H9 (cell line): Measurements from ENCODE around the gene MAGI1. TPM values are rescaled to one million over a fixed set of nuclear protein-coding genes. Genes with fewer than 3 reads are reported as not detected.

Experiments used
- DNase-seq: peaks from one replicate; pipeline ENCODE4 v3.0.0-alpha.2; 2017
- H2AFZ ChIP-seq: one replicate; pipeline ENCODE4 v1.6.1; 2013; ENCODE audit warnings: mild to moderate bottlenecking, low read length, control low read depth, moderate library complexity
- H2AK5ac ChIP-seq: 2 replicates; pipeline ENCODE4 v1.6.1; 2013; ENCODE audit warnings: low read length, control low read depth, mixed read lengths; ENCODE audit not compliant: insufficient read length
- H2BK120ac ChIP-seq: one replicate; pipeline ENCODE4 v1.6.1; 2013; ENCODE audit warnings: low read depth, mild to moderate bottlenecking, low read length, control low read depth, inconsistent platforms; ENCODE audit not compliant: poor library complexity, severe bottlenecking
- H2BK12ac ChIP-seq: 2 replicates; pipeline ENCODE4 v1.6.1; 2013; ENCODE audit warnings: low read length, control low read depth, mixed read lengths, low read depth; ENCODE audit not compliant: insufficient read length
- H2BK15ac ChIP-seq: 2 replicates; pipeline ENCODE4 v1.6.1; 2013; ENCODE audit warnings: low read depth, low read length, control low read depth
- H2BK20ac ChIP-seq: one replicate; pipeline ENCODE4 v1.6.1; 2013; ENCODE audit warnings: low read depth, mild to moderate bottlenecking, low read length, control low read depth, inconsistent platforms; ENCODE audit not compliant: poor library complexity, severe bottlenecking
- H2BK5ac ChIP-seq: 2 replicates; pipeline ENCODE4 v1.6.1; 2013; ENCODE audit warnings: low read length, control low read depth, mixed read lengths; ENCODE audit not compliant: insufficient read length
- H3K14ac ChIP-seq: 2 replicates; pipeline ENCODE4 v1.6.1; 2013; ENCODE audit warnings: low read length, control low read depth; ENCODE audit not compliant: insufficient read depth
- H3K18ac ChIP-seq: 2 replicates; pipeline ENCODE4 v1.6.1; 2013; ENCODE audit warnings: low read depth, mild to moderate bottlenecking, mixed read lengths, low read length, control low read depth; ENCODE audit not compliant: insufficient read length
- H3K23ac ChIP-seq: 2 replicates; pipeline ENCODE4 v1.6.1; 2013; ENCODE audit warnings: low read length, control low read depth, mixed read lengths, low read depth; ENCODE audit not compliant: insufficient read length
- H3K23me2 ChIP-seq: 2 replicates; pipeline ENCODE4 v1.6.1; 2013; ENCODE audit warnings: low read depth, mild to moderate bottlenecking, mixed read lengths, low read length, control low read depth; ENCODE audit not compliant: insufficient read length, poor library complexity, severe bottlenecking
- H3K27ac ChIP-seq: 2 replicates; pipeline ENCODE4 v1.5.1; 2013; ENCODE audit warnings: low read length, control low read depth, mixed read lengths, low read depth; ENCODE audit not compliant: insufficient read length
- H3K27me3 ChIP-seq: 2 replicates; pipeline ENCODE4 v1.6.1; 2013; ENCODE audit warnings: low read length, control low read depth, inconsistent platforms; ENCODE audit not compliant: insufficient read depth
- H3K4ac ChIP-seq: 2 replicates; pipeline ENCODE4 v1.6.1; 2013; ENCODE audit warnings: low read depth, mild to moderate bottlenecking, control low read depth, inconsistent platforms, low read length, moderate library complexity
- H3K4me1 ChIP-seq: 2 replicates; pipeline ENCODE4 v1.6.1; 2013; ENCODE audit warnings: low read length, control low read depth, inconsistent platforms; ENCODE audit not compliant: insufficient read depth
- H3K4me2 ChIP-seq: 2 replicates; pipeline ENCODE4 v1.6.1; 2013; ENCODE audit warnings: low read length, control low read depth, mixed read lengths; ENCODE audit not compliant: insufficient read length, insufficient read depth
- H3K56ac ChIP-seq: 2 replicates; pipeline ENCODE4 v1.6.1; 2013; ENCODE audit warnings: low read depth, mild to moderate bottlenecking, mixed read lengths, low read length, control low read depth; ENCODE audit not compliant: insufficient read length
- H3K79me1 ChIP-seq: 2 replicates; pipeline ENCODE4 v1.6.1; 2013; ENCODE audit warnings: low read depth, mild to moderate bottlenecking, moderate library complexity, low read length, control low read depth, inconsistent platforms; ENCODE audit not compliant: insufficient read depth, poor library complexity, severe bottlenecking
- H3K79me2 ChIP-seq: 2 replicates; pipeline ENCODE4 v1.6.1; 2013; ENCODE audit warnings: low read length, control low read depth, inconsistent platforms; ENCODE audit not compliant: insufficient read depth
- H3K9ac ChIP-seq: 2 replicates; pipeline ENCODE4 v1.6.1; 2013; ENCODE audit warnings: low read length, control low read depth, mixed read lengths; ENCODE audit not compliant: insufficient read length; ENCODE audit errors: extremely low read depth
- H3K9me3 ChIP-seq: one replicate; pipeline ENCODE4 v1.6.1; 2013; ENCODE audit warnings: low read depth, low read length, inconsistent platforms; ENCODE audit not compliant: control insufficient read depth
- H3T11ph ChIP-seq: one replicate; pipeline ENCODE4 v1.6.1; 2013; ENCODE audit warnings: mild to moderate bottlenecking, low read length, control low read depth, inconsistent platforms
- H4K20me1 ChIP-seq: one replicate; pipeline ENCODE4 v1.6.1; 2013; ENCODE audit not compliant: control insufficient read depth, insufficient read length, insufficient read depth
- H4K5ac ChIP-seq: 2 replicates; pipeline ENCODE4 v1.6.1; 2013; ENCODE audit warnings: low read depth, mild to moderate bottlenecking, mixed read lengths, low read length, control low read depth; ENCODE audit not compliant: insufficient read length
- H4K8ac ChIP-seq: replicated peaks from 2 replicates; pipeline ENCODE4 v1.6.1; 2013; ENCODE audit warnings: low read length, control low read depth, mixed read lengths, low read depth; ENCODE audit not compliant: insufficient read length
- H4K91ac ChIP-seq: 2 replicates; pipeline ENCODE4 v1.6.1; 2013; ENCODE audit warnings: low read depth, mild to moderate bottlenecking, moderate library complexity, mixed read lengths, low read length, control low read depth; ENCODE audit not compliant: insufficient read length
- H3K27ac Mint-ChIP-seq, 3 experiments: 2 replicates in 2 of 3; 3 replicates in 1 of 3; pipeline ENCODE4 v1.8.0; 2020 to 2021; ENCODE audit warnings: mixed read lengths in 3 of 3, mild to moderate bottlenecking in 1 of 3, moderate library complexity in 1 of 3
- H3K27me3 Mint-ChIP-seq: 2 replicates; pipeline ENCODE4 v1.8.0; 2021; ENCODE audit warnings: low read depth, mild to moderate bottlenecking, moderate library complexity, mixed read lengths
- H3K36me3 Mint-ChIP-seq, 3 experiments: 2 replicates in 2 of 3; 3 replicates in 1 of 3; pipeline ENCODE4 v1.8.0; 2020 to 2021; ENCODE audit warnings: low read depth in 3 of 3, mixed read lengths in 3 of 3; ENCODE audit not compliant: insufficient read depth in 1 of 3
- H3K4me1 Mint-ChIP-seq, 2 experiments: 2 replicates each; pipeline ENCODE4 v1.8.0; 2020; ENCODE audit warnings: mixed read lengths in 2 of 2
- H3K4me3 Mint-ChIP-seq, 2 experiments: 2 replicates in 1 of 2; 3 replicates in 1 of 2; pipeline ENCODE4 v1.8.0; 2020 to 2021; ENCODE audit warnings: mild to moderate bottlenecking in 2 of 2, mixed read lengths in 2 of 2, moderate library complexity in 1 of 2
- H3K9me3 Mint-ChIP-seq, 2 experiments: 2 replicates in 1 of 2; 3 replicates in 1 of 2; pipeline ENCODE4 v1.8.0; 2020; ENCODE audit warnings: mild to moderate bottlenecking in 2 of 2, mixed read lengths in 2 of 2, moderate library complexity in 1 of 2
- WGBS: extraction: QIAGEN DNeasy Blood & Tissue Kit; methylation state at CpG from one replicate; pipeline ENCODE4 v1.1.7; 2013; ENCODE audit warnings: missing lambda C conversion rate, low lambda C conversion rate, mixed read lengths; ENCODE audit not compliant: insufficient read length; ENCODE audit errors: extremely low coverage; 5-methylcytosine and 5-hydroxymethylcytosine counted together
- total RNA-seq: library from RNA; stranded (reverse); gene quantifications from 2 replicates; pipeline ENCODE4 v1.2.1, GENCODE V29; 2021
- TF ChIP-seq, protein P1 (sequence below): fragments of 200-600 bp; sonication (generic); conservative IDR thresholded peaks from 3 replicates; pipeline ENCODE4 v1.8.0; 2021; ENCODE audit warnings: antibody characterized with exemption, mild to moderate bottlenecking

The MAGI1 gene
- total RNA-seq, 1 experiment from 2014 or later: 65.7 TPM

DNA sequence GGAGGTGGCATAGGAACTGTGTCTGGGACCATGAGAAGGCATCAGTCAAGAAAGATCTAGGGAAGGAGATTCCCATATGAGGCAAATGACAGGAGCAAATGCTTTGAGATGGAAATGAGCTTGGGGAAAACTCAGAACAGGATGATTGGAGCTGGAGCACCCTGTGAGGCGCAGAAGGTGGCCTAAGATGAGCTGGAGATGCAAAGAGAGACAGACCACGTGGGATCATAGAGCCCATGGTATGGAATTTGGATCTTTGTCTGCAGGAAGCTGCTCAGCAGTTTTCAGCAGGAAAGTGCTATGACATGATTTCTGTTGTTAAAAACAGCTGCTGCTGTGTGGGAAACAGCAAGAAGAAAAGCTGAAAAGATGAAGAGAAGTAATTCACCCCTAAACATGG lies 310.6 kb downstream of the MAGI1 start:
- H3K27ac ChIP-seq: no peak overlapping the region
- no peak overlapping the region for H3K14ac ChIP-seq
- H4K8ac ChIP-seq: no peak overlapping the region
- no peak overlapping the region for H2BK120ac ChIP-seq
- no peaks in the 10 kb centered on the region for H4K20me1 ChIP-seq
- H2BK20ac ChIP-seq: no peak overlapping the region
- no peak overlapping the region for H3K4ac ChIP-seq
- TF ChIP-seq, protein P1, sequence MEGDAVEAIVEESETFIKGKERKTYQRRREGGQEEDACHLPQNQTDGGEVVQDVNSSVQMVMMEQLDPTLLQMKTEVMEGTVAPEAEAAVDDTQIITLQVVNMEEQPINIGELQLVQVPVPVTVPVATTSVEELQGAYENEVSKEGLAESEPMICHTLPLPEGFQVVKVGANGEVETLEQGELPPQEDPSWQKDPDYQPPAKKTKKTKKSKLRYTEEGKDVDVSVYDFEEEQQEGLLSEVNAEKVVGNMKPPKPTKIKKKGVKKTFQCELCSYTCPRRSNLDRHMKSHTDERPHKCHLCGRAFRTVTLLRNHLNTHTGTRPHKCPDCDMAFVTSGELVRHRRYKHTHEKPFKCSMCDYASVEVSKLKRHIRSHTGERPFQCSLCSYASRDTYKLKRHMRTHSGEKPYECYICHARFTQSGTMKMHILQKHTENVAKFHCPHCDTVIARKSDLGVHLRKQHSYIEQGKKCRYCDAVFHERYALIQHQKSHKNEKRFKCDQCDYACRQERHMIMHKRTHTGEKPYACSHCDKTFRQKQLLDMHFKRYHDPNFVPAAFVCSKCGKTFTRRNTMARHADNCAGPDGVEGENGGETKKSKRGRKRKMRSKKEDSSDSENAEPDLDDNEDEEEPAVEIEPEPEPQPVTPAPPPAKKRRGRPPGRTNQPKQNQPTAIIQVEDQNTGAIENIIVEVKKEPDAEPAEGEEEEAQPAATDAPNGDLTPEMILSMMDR: no peak
- H2AK5ac ChIP-seq: no peak overlapping the region
- no CpG with 5 or more reads among the region's 2 CpGs for WGBS
- no peaks in the 10 kb centered on the region for H3K79me1 ChIP-seq
- no peaks in the 10 kb centered on the region for H3K9me3 ChIP-seq
- H4K5ac ChIP-seq: no peak overlapping the region
- Mint-ChIP-seq H3K27me3 (no peaks in the 10 kb centered on the region), H3K27ac (peak overlapping the region; percentile 7 to 19 (median 11); a peak in 4 of 7 replicates), H3K9me3 (peaks cover 2 to 3% of the 10 kb centered on the region in 2 experiments; a peak in 3 of 5 replicates), H3K4me3 (no peak overlapping the region), H3K36me3 (peaks cover 2 to 5% (median 3%) of the 10 kb centered on the region in 3 experiments; a peak in 6 of 7 replicates), H3K4me1 (peaks cover 54 to 64% of the 10 kb centered on the region in 2 experiments)
- DNase-seq: no peak
- H3K79me2 ChIP-seq: no peaks in the 10 kb centered on the region; the same call in 1 of the 2 replicates
- H3K18ac ChIP-seq: no peak overlapping the region
- no peaks in the 10 kb centered on the region for H3K27me3 ChIP-seq
- H3K4me1 ChIP-seq: peaks cover 2% of the 10 kb centered on the region; the same call in 1 of the 2 replicates
- no peak overlapping the region for H3K56ac ChIP-seq
- H3K9ac ChIP-seq: no peak overlapping the region
- no peak overlapping the region for H3K4me2 ChIP-seq
- H2BK5ac ChIP-seq: no peak overlapping the region
- H3T11ph ChIP-seq: no peak overlapping the region
- H3K23ac ChIP-seq: no peak overlapping the region
- no peak overlapping the region for H2AFZ ChIP-seq
- H4K91ac ChIP-seq: no peak overlapping the region
- H2BK15ac ChIP-seq: no peak overlapping the region
- H3K23me2 ChIP-seq: no peaks in the 10 kb centered on the region
- no peak overlapping the region for H2BK12ac ChIP-seq
